Upper lobe of left lung (tissue), 4 donors: ENCODE results near the gene ABLIM2.

Experiments
- EP300 ChIP-seq, 4 donors: sonication (generic); formaldehyde crosslinking; IDR thresholded peaks; one replicate each; pipeline ENCODE4 v1.5.1; 2017; ENCODE audit warnings: antibody characterized with exemption in 4 of 4, control low read depth in 2 of 4
- POLR2A ChIP-seq, 4 donors: fragments of 450-650 bp; IDR thresholded peaks; one replicate each; pipeline ENCODE4 v1.5.1; 2016 to 2017; ENCODE audit warnings: antibody characterized with exemption in 4 of 4, mild to moderate bottlenecking in 2 of 4
- POLR2AphosphoS5 ChIP-seq, 2 donors: sonication (generic); formaldehyde crosslinking; IDR thresholded peaks; one replicate each; pipeline ENCODE4 v1.5.1; 2017; ENCODE audit warnings: antibody characterized with exemption in 2 of 2
- TF ChIP-seq, protein P1 (sequence below), 6 experiments: fragments of 450-650 bp in 4 of 6; fragments of 200-600 bp in 2 of 6; sonication (generic) in 2 of 6; IDR thresholded peaks; one replicate each; pipeline ENCODE4 v1.5.1; 2016 to 2019; ENCODE audit warnings: antibody characterized with exemption in 6 of 6

DNA sequence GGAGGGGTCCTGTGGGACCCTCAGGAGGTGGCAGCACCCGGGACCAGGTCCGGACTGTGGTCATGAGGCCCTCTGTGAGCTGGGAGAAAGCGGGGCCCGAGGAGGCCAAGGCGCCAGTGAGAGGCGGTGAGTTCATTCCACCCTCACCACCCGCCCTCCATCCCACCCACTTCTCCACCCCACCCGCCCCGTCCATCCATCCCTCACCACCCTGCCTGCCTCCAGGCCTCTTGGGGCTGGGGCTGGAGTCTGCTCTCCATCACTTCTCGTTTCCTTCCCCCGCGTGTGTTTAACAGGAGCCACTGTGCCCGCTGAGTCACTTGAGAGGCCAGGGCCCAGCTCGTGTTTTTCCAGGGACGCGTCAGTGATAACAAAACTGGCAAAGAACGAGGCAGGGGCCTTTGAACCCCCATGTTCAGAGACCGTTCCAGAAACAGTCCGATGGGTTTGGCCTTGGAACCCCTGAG, 46.7 kb upstream of the ABLIM2 start:
- TF ChIP-seq EP300 (IDR thresholded peaks at IDR 0.05) (no peak), POLR2A (IDR thresholded peaks at IDR 0.05) (no peak), POLR2AphosphoS5 (IDR thresholded peaks at IDR 0.05) (no peak)
- TF ChIP-seq, protein P1, sequence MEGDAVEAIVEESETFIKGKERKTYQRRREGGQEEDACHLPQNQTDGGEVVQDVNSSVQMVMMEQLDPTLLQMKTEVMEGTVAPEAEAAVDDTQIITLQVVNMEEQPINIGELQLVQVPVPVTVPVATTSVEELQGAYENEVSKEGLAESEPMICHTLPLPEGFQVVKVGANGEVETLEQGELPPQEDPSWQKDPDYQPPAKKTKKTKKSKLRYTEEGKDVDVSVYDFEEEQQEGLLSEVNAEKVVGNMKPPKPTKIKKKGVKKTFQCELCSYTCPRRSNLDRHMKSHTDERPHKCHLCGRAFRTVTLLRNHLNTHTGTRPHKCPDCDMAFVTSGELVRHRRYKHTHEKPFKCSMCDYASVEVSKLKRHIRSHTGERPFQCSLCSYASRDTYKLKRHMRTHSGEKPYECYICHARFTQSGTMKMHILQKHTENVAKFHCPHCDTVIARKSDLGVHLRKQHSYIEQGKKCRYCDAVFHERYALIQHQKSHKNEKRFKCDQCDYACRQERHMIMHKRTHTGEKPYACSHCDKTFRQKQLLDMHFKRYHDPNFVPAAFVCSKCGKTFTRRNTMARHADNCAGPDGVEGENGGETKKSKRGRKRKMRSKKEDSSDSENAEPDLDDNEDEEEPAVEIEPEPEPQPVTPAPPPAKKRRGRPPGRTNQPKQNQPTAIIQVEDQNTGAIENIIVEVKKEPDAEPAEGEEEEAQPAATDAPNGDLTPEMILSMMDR (IDR thresholded peaks at IDR 0.05) = no peak
